Gastroesophageal sphincter (tissue), 3 donors: ENCODE results near the gene POLN.

ENCODE experiments used
- EP300 ChIP-seq: sonication (generic); formaldehyde crosslinking; IDR thresholded peaks from one replicate; pipeline ENCODE4 v1.6.1; 2017; ENCODE audit warnings: antibody characterized with exemption, mild to moderate bottlenecking
- POLR2A ChIP-seq, 2 donors: fragments of 450-650 bp; IDR thresholded peaks; one replicate each; pipeline ENCODE4 v1.6.1; 2017; ENCODE audit warnings: antibody characterized with exemption in 2 of 2, mild to moderate bottlenecking in 2 of 2, moderate library complexity in 1 of 2
- POLR2AphosphoS5 ChIP-seq: sonication (generic); formaldehyde crosslinking; IDR thresholded peaks from one replicate; pipeline ENCODE4 v1.6.1; 2017; ENCODE audit warnings: antibody characterized with exemption
- TF ChIP-seq, protein P1 (sequence below), 4 experiments: fragments of 200-600 bp in 2 of 4; fragments of 450-650 bp in 2 of 4; sonication (generic) in 1 of 4; IDR thresholded peaks; one replicate each; pipeline ENCODE4 v1.5.1; 2017 to 2019; ENCODE audit warnings: antibody characterized with exemption in 4 of 4, mild to moderate bottlenecking in 2 of 4, moderate library complexity in 2 of 4

DNA sequence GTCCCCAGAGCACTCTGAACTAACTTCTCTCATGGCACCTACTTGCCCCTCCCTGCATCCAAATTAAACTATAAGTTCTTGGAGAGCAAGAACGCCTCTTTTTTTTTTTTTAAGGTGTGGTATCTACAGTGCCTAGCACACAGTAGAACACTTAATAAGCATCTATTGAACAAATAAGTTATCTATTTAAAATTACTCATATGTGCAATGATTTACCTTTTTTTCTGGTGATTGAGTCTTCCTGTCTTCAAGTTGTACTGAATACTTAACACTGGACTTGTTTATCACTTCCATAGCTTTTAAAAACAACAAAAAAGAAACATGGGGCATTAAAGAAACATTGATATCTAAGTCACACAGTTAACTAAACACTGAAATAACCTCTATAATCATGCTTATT lies 29.1 kb downstream of the POLN start:
- TF ChIP-seq POLR2A (IDR thresholded peaks at IDR 0.05) (no peak), POLR2AphosphoS5 (no peak), EP300 (no peak)
- TF ChIP-seq, protein P1, sequence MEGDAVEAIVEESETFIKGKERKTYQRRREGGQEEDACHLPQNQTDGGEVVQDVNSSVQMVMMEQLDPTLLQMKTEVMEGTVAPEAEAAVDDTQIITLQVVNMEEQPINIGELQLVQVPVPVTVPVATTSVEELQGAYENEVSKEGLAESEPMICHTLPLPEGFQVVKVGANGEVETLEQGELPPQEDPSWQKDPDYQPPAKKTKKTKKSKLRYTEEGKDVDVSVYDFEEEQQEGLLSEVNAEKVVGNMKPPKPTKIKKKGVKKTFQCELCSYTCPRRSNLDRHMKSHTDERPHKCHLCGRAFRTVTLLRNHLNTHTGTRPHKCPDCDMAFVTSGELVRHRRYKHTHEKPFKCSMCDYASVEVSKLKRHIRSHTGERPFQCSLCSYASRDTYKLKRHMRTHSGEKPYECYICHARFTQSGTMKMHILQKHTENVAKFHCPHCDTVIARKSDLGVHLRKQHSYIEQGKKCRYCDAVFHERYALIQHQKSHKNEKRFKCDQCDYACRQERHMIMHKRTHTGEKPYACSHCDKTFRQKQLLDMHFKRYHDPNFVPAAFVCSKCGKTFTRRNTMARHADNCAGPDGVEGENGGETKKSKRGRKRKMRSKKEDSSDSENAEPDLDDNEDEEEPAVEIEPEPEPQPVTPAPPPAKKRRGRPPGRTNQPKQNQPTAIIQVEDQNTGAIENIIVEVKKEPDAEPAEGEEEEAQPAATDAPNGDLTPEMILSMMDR (IDR thresholded peaks at IDR 0.05) = no peak
